ENCODE measurements around the gene LLGL2.

LLGL2 gene

DNA sequence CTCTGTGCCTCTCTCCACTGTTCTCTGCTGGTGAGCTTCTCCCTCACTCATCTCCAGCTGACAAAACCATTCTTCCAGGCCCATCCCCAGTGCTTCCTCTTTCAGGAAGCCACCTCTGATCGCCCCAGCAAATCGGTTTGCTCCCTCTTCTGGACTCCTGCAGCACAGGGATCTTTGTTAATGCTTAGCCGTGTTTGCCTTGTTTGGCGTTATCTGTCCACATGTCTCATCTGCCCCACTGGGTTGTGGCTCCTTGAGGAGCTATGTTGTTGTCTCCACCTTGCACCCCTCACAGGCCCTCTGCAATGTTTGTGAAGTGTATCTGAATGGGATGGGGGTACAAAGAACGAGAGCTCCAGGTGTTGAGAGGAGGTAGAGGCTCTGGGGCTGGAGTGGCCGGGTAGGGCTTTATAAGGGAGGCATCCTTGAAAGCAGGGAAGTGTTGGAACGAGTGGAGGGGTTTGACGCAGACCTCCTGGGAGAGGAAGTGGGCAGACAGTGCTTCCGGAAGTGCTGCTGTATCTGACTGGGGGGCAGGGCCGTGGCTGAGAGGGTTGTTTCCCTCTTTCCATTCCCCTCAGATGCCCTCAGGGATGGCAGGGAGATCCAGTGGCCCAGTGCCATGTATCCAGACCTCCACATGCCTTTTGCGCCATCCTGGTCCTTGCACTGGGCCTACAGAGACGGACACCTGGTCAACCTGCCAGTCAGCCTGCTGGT is 38.0 kb upstream of the LLGL2 start:
- H3K4me3 ChIP-seq (ENCODE audit: low read length), result no peak overlapping the region; the same call in 1 of the 2 replicates
- no peak for TF ChIP-seq ZNF274 (IDR thresholded peaks at IDR 0.05; ENCODE audit: low read depth, low read length)

- no peak for TF ChIP-seq ZNF274 (IDR thresholded peaks at IDR 0.05; ENCODE audit: low read depth, low read length)
- no peak overlapping the region for H3K4me3 ChIP-seq (ENCODE audit: low read length)
Observed at GRCh38 chr17:75488693-75489510, 36.6 kb upstream of the LLGL2 start.

DNA sequence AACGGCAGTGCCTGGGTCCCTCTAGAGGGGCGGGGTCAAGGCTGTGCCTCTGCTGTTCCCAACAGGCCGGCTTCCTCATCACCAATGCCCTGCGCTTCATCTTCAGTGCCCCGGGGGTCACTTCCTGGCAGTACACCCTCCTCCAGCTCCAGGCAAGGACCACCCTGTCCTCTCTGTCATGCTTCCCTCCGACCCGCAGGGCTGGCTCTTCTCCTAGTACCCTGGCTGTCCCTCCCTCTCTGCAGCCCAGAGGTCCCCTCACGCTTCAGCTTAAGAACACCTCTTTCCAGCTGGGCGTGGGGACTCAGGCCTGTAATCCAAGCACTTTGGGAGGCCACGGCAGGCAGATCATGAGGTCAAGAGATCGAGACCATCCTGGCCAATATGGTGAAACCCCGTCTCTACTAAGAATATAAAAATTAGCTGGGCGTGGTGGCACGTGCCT is 36.0 kb upstream of the LLGL2 start:
- H3K4me3 ChIP-seq (ENCODE audit: low read length), result no peak overlapping the region
- no peak for TF ChIP-seq ZNF274 (IDR thresholded peaks at IDR 0.05; ENCODE audit: low read depth, low read length)

GRCh38 chr17:75490173-75490743 is 35.2 kb upstream of the LLGL2 start:
- no peak overlapping the region for H3K4me3 ChIP-seq (ENCODE audit: low read length)
- TF ChIP-seq ZNF274 (IDR thresholded peaks at IDR 0.05; ENCODE audit: low read depth, low read length), result no peak

GRCh38 chr17:75490953-75491649 is 34.4 kb upstream of the LLGL2 start:
- no peak overlapping the region for H3K4me3 ChIP-seq (ENCODE audit: low read length)
- TF ChIP-seq ZNF274 (IDR thresholded peaks at IDR 0.05; ENCODE audit: low read depth, low read length), result no peak

- TF ChIP-seq ZNF274 (IDR thresholded peaks at IDR 0.05; ENCODE audit: low read depth, low read length), result no peak
Observed at GRCh38 chr17:75491680-75492079, 33.8 kb upstream of the LLGL2 start.

GRCh38 chr17:75492555-75493168 is 32.8 kb upstream of the LLGL2 start:
- no peak overlapping the region for H3K4me3 ChIP-seq (ENCODE audit: low read length)
- TF ChIP-seq ZNF274 (IDR thresholded peaks at IDR 0.05; ENCODE audit: low read depth, low read length), result no peak

More at GRCh38 chr17:75491680-75492079, 33.8 kb upstream of the LLGL2 start:
- H3K4me3 ChIP-seq (ENCODE audit: low read length), result no peak overlapping the region

DNA sequence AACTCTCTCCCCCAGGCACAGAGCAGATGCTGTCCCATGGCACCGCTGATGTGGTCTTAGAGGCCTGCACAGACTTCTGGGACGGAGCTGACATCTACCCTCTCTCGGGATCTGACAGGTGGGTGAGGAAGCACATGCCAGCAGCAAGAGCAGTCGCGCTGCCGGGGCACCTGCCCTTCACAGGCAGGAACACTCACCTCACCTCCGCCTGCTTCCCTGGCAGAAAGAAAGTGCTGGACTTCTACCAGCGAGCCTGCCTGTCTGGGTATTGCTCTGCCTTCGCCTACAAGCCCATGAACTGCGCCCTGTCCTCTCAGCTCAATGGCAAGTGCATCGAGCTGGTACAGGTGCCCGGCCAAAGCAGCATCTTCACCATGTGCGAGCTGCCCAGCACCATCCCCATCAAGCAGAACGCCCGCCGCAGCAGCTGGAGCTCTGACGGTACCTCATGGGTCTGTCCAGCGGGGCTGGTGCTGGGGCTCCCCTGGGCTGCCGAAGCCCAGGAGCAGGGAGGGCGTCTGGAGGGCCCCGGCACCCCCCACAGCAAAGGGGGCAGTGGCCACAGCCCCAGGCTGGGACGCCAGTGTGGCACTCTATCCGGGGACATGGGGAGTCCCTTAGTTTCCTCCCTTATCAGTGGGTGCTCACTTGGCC is 31.9 kb upstream of the LLGL2 start:
- no peak for TF ChIP-seq ZNF274 (IDR thresholded peaks at IDR 0.05; ENCODE audit: low read depth, low read length)
- no peak overlapping the region for H3K4me3 ChIP-seq (ENCODE audit: low read length)

DNA sequence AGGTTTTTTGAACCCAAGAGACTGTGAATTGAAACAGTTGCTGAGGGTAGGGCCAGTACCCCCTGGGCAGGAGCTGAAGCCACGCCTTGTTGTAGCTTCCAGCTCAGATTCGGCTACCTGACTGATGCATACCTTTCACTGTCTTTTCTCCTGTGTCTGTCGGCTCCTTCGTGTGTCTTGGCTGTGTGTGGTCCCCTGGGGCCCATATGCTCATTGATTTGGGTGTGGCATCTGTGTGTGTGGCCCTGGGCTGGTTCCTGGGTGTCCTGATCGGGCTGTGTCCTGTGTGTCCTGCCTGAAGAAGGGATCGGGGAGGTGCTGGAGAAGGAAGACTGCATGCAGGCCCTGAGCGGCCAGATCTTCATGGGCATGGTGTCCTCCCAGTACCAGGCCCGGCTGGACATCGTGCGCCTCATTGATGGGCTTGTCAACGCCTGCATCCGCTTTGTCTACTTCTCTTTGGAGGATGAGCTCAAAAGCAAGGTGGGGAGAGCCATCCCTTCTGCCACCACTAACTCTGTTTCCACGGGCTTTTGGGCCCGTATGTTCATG is 31.1 kb upstream of the LLGL2 start:
- no peak for TF ChIP-seq ZNF274 (IDR thresholded peaks at IDR 0.05; ENCODE audit: low read depth, low read length)
- H3K4me3 ChIP-seq (ENCODE audit: low read length), result no peak overlapping the region

DNA sequence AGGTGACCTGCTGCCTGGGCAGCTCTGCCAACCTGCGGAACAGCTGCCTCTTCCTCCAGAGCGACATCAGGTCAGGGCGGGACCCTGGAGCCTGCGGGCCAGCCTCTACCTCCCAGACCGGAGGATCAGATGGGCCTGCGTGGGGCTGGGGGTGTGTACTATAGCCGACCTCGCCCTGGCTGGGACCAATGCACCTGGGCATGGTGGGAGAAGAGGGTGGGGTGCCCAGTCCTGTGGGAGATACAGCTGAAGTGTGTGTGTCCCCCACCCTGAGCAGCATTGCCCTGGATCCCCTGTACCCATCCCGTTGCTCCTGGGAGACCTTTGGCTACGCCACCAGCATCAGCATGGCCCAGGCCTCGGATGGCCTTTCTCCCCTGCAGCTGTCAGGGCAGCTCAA is 29.5 kb upstream of the LLGL2 start:
- TF ChIP-seq ZNF274 (IDR thresholded peaks at IDR 0.05; ENCODE audit: low read depth, low read length), result no peak
- H3K4me3 ChIP-seq (ENCODE audit: low read length), result no peak overlapping the region

DNA sequence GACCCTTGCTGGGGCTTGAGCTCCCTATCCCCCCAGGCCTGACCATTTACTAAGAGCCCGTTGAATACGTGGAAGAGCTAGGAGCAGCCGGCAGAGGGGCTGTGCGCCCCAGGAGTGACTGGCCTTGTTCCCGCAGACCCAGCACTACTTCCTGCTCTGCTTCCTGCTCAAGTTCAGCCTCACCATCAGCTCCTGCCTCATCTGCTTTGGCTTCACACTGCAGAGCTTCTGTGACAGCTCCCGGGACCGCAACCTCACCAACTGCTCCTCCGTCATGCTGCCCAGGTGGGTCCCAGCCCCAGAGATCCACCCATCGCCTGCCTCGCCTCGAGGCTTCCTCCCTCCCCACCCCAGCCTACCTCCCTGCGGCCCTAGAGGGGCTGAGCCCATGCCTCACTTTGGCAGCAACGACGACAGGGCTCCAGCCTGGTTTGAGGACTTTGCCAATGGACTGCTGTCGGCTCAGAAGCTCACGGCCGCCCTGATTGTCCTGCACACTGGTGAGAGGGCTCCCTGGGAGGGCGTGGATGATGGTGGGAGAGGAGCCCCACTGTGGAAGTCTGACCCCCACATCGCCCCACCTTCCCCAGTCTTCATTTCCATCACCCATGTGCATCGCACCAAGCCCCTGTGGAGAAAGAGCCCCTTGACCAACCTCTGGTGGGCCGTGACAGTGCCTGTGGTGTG is 27.3 kb upstream of the LLGL2 start:
- H3K4me3 ChIP-seq (ENCODE audit: low read length), result no peak overlapping the region
- no peak for TF ChIP-seq ZNF274 (IDR thresholded peaks at IDR 0.05; ENCODE audit: low read depth, low read length)

DNA sequence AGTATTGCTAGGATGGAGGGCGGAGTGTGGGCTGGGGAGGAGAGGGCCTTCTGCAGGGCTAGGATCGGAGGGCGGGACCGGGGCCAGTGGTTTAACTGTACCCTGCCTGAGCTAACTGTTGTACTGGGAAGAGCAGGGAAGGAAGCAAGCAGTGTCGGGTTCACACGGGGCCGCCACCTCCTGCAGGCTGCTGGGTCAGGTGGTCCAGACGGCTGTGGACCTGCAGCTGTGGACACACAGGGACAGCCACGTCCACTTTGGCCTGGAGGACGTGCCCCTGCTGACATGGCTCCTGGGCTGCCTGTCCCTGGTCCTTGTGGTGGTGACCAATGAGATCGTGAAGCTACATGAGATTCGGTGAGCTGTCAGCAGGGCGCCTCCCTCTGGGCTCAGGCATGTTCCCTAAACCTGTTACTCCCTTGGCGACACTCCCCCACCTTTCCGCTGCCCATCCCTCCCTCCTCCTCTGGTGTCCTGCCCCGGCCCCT is 26.7 kb upstream of the LLGL2 start:
- no peak for TF ChIP-seq ZNF274 (IDR thresholded peaks at IDR 0.05; ENCODE audit: low read depth, low read length)
- no peak overlapping the region for H3K4me3 ChIP-seq (ENCODE audit: low read length)
